ENCODE data around the gene AP1B1.
"Not testable (repeated sequence)": the region's sequence is repeated elsewhere in the genome, so short reads cannot be mapped to it uniquely, and the experiment has no call there.

AP1B1 gene

GRCh38 chr22:29387921-29388758 lies at the start of gene AP1B1:
AP1B1 (minus strand) TSS chr22:29388570; CDS start chr22:29367243, 21,327 bp downstream.
- DNase-seq, result peak; percentile 91

DNA sequence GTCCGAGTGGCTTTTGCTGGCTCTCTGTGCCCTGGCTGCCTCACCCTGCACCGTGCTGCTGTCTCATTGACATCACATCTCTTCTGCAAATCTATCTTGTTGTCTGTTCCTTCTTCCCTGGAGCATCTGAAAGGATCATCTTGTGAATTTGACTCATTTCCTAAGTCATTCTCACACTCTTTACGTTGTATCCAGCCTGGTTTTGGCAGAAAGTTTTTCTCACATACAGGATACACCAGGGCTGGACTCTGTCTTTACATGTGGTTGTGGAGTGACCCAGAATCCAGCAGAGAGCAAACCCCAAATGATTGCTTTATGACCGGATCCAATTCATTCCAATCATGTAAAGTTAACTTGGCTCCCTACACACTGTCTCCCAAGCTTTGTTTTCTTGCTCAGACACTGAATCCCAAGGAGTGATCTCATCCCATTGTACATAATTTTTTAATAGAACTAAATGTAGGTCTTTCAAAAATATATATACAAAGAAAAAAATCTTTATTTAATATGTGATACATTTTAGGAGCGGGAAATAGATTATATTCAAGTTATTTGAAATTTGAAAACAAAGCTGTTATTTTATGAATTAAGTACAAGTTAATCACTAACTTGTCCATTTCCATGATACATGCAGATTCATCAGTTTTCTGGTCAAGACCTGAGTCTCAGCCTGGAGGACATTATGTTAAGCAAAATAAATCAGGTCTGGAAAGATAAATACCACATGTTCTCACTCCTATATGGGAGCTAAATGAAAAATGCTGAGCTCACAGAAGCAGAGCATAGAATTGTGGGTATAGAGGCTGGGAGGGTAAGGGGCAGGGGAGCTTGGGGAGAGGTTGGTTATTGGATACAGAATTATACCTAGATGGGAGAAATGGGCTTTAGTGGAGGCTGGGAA lies 47.1 kb upstream of the AP1B1 start:
- DNase-seq, result no peak

- DNase-seq, result no peak
Measured at GRCh38 chr22:29434288-29434687, 45.9 kb upstream of the AP1B1 start.

- no peak for DNase-seq
Measured at GRCh38 chr22:29433856-29434255, 45.5 kb upstream of the AP1B1 start.

DNA sequence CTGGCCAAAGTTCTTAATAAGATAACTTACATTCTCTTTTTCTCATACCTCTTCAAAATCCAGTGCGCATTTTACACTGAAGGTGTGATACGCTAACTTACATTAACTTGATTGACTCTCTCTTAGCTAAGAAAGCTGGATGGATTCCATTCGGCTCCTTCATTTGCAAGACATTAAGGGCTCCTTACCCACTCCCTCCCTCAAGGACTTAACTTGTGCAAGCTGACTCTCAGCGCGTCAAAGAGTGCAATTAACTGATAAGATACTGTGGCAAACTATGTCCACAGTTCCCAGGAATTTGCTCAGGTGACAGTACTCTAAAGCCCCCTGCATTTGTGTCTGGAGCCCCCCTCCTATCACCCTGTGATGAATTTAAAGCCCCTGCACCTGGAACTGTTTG lies 43.6 kb upstream of the AP1B1 start:
- no peak for DNase-seq

GRCh38 chr22:29427176-29427760 lies 38.9 kb upstream of the AP1B1 start:
- DNase-seq, result no peak

DNA sequence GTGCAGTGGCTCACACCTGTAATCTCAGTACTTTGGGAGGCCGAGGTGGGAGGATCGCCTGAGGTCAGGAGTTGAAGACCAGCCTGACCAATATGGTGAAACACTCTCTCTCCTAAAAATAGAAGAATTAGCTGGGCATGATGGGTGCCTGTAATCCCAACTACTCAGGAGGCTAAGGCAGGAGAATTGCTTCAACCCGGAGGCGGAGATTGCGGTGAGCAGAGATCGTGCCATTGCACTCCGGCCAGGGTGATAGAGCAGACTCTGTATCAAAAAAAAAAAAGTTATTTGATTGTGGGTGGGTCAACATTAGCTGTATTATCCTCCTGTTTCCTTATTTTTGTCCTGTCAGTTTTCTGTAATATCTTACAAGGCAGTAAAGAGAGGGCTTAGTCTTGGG lies 38.1 kb upstream of the AP1B1 start:
- DNase-seq, result no peak

DNA sequence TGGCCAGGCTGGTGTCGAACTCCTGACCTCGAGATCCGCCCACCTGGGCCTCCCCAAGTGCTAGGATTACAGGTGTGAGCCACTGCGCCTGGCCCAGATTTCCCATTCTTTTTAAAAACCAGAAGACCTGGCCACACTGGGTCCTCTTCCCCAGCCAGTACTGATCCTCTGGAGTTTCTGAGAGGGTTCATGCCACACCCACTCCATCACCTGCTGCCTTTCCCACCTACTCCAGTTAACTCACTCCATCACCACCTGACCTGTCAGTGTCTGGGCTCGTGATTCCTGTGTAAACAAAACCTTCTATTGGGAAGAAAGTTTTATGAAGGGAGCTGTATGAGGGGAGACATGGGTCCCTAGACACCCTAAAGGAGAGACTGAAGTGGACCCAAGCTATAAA lies 30.3 kb upstream of the AP1B1 start:
- not testable (repeated sequence) for DNase-seq

- not testable (repeated sequence) for DNase-seq
Measured at GRCh38 chr22:29414951-29415591, 26.7 kb upstream of the AP1B1 start.

DNA sequence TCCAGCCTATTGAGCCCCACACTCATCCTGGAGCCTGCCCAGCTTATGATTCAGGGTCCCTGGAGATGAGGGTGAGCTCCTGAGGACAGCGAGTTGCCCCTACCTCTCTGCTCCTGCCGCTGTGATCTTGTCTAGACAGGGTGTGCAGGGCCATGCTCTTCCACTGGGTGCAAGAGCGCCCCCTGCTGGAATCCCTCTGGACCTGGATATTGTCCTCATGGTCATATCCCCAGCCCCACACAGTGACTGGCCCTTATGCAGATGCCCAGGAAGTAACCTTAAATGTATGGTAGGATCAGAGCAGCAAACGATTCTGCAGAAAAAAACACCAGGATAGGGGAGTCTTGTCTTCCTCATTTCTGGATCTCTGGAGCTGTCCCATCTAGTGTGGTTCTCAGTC lies 24.4 kb upstream of the AP1B1 start:
- not testable (repeated sequence) for DNase-seq

DNA sequence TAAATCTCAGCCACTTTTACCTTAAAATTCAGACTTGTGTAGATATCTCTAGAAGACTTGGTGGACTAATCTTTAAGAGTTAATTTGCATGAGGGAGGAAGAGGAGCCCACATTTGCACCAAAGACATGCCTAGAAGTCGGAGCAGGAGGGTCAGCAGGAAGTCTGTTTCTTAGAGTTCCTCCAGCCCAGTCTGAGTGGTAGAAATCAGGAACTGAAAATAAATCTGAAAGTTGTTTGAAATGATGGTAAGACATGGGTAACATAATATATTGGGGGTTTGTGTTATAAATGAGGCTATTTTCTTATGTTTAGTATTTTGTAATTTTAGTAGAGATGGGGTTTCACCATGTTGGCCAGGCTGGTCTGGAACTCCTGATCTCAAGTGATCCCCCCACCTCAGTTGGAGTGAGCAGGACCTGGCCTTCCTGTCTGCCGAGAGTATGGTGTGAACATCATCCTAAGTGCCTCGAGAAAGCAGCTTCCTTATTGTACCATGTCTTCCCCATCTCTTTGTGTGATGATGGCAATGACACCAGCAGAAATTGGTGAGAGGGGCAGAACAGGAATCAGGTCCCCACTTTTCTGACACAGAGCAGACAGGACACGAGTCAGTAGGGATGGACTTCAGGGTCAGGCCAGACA lies 23.3 kb upstream of the AP1B1 start:
- DNase-seq, result not testable (repeated sequence)

DNA sequence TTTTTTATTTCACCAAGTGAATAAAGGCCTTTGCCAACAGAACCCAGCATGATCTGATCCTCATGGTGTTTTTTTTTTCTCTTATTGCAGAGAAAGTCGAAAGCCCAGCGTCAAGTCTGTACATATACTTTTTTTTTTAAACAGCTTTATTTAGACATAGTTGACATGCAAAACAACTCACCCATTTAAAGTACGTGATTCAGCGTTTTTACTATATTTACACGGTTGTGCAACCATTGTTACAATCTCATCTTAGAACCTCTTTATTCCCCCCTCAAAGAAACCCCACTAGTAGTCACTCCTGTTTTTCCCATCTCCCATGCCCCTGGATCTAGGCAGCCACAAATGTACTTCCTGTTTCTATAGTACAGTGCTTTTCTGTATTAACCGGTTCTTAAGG lies 20.6 kb upstream of the AP1B1 start:
- no peak for DNase-seq

DNA sequence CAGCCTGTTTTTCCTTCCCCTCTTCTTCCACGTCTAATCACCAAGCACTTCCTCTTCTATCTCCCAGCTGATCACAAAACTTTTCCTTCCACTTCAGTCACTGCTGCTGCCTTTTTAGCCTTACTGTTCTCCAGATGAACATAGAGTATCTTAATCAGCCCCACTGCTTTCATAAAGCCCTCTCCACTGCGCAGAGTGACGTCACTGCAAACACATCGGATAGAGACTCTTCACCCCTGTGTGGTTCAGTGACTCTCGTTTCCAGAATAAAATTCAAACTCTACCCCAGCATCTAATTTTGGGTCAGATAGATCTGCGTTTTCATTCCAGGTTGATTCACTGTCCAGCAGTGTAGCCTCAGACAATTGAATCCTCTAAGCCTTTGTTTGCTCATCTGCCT lies 13.2 kb upstream of the AP1B1 start:
- DNase-seq, result not testable (repeated sequence)

DNA sequence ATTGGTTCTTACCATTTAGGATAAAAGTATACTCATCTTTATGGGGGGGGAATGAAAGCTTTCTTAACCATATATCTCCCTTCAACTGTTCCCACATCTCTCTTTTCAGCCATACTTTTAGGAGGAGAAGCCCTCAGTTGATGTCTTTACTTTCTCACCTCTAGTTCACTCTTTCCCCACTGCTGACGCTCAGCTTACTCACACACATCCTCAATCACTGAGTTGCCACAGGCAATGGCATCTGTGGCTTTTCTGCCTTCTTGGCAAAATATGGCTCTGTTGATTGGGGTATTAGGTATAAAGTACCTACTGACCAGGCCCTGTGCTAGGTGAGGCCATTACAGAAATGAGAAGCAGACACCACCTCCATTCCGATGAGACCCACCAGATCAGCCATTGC lies 12.2 kb upstream of the AP1B1 start:
- no peak for DNase-seq

DNA sequence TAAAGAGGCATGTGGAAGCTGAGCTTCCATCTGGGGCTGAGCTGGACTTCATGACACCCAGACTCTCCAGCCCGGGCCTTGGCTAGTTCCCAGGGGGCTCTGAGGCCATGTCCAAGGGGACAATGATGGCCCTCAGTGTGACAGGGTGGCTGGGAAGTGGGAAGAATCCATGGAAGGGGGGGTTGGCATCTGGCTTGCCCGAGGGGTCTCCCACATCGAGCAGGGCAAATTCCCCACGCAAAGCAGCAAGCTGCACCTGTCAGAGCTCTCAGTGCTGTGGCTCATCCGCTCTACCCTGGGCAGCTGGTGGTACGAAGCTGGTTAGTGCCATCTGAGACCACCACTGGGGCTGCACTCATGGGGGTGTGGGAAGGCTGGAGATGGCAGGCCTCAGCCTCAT lies 9.4 kb upstream of the AP1B1 start:
- no peak for DNase-seq

GRCh38 chr22:29396126-29396525 lies 7.8 kb upstream of the AP1B1 start:
- no peak for DNase-seq

DNA sequence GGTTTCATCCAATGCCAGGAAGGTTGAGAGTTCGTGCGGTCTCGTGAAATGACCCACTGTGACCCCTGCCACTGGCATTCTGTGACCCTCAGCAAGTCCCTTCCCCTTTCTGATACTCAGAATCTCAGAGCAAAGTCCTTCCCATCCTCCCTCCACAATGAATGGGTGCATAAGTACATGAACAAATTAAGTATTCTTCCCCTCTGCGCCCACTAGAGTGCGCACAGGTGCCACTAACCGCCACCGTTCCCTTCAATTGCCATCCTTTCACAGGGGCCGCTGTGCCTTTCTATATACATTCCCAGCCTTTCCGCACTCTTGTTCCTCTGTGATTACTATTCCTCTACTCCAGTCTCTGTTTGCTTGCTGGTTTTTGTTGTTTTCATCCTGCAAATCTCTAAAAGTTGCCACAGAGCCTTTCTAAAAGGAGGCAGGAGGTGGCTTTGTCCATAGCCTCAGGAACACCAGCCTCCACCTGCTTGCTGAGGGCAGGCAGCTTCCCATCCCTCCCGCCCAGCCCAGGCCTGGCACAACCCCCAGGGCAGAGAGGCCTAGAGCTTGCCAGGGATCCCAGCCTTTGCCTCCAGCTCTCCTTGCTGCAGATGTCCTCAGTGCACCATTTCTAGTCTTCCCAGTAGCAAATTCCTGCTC lies 6.7 kb upstream of the AP1B1 start:
- DNase-seq, result peak; percentile 73

DNA sequence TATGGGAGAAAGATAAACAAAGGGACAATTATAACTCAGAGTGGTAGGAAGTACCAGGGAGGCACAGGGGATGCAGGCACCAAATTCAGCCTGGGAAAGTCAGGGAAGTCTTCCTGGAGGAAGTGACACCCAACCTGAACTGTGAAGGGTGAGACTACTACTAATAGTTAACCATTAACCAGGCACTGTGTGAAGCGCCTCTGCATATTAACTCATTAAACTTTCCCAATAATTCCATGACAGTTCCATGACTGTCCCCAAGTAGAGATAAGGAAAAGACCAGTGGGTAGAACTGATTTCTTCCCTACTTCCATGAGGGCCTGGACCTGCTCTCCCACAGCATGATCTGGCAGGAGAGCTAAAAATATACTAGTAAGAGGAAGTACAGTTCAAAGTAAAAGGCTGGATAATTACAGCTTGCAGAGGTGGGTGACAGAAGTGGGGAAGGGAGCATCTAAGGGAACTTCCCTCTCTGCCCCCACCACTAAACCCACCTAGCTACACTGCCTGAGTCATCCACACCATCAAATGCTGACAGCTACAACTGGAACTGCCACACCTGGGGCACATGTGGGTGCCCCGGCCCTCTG lies 4.7 kb upstream of the AP1B1 start:
- DNase-seq, result no peak

- no peak for DNase-seq
Measured at GRCh38 chr22:29391546-29391945, 3.2 kb upstream of the AP1B1 start.

DNA sequence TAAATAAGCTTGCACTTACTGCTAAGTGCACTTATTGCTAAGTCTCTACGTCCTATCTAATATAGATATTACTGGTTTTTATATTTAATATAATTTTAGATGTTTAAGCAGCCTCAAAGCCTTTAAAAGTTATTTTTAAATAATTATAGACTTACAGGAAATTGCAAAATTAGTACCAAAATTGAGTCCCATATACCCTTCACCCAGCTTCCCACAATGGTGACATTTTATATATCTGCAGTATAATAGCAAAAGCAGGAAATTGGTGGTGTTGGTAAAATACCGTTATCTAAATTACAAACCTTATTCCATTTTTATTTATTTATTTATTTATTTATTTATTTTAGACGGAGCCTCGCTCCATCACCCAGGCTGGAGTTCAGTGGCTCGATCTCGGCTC lies 1.9 kb upstream of the AP1B1 start:
- DNase-seq, result no peak

DNA sequence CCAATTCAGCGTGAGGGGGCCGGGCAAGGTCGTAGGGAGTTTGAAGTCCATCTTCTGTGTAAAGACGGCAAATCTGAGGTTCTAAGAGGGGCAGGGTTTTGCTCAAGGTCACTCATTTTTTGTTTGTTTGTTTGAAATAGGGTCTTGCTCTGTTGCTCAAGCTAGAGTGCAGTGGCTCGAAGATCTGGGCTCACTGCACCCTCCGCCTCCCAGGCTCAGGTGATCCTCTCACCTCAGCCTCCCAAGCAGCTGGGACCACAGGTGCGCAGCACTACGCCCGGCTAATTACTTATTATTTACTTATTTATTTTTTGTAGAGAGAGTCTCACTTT lies 355 bp upstream of the AP1B1 start:
- DNase-seq, result no peak

DNA sequence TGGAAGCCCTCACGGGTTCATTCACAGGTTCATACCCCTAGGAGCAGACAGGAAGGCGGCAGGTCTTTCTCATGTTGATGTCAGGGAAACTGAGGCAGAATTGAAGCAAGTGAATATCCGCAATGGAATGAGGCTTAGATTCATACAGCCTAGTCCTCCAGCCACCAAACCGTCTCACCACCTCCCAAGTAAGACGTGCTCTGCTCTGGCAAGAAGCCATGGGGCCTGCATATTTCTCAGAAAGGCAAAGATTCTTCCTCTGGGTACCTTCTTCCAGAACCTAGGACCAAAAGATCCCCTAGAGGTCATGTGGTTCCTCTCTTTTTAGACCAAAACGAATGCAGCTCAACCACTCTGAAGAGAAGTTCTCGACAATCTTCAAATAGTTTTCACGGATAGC lies 1.7 kb downstream of the AP1B1 start:
- DNase-seq, result no peak

Data from left hindlimb (tissue), 1 donor.